Activated T-helper 2 cell treated with anti-CD3 and anti-CD28 coated beads, Interferon-gamma antibody, Interleukin-2, Interleukin-4, amounts not matched to agents 10 μg/mL and 5 μg/mL and 100 μg/mL, durations not matched to agents 14 hours and 24 hours and 36 hours (primary cell): ENCODE measurements around the gene DUSP6. TPM values are rescaled to one million over a fixed set of nuclear protein-coding genes. Genes with fewer than 3 reads are reported as not detected.

Experiments used
- DNase-seq: peaks from one replicate; pipeline ENCODE4 v3.0.0; 2021; ENCODE audit warnings: low spot score
- H3K27ac Mint-ChIP-seq: one replicate; pipeline ENCODE4 v1.8.0; 2021; ENCODE audit warnings: mixed read lengths
- H3K27me3 Mint-ChIP-seq: one replicate; pipeline ENCODE4 v1.8.0; 2021; ENCODE audit warnings: low read depth, mixed read lengths
- H3K36me3 Mint-ChIP-seq: one replicate; pipeline ENCODE4 v1.8.0; 2021; ENCODE audit warnings: low read depth, mixed read lengths
- H3K4me1 Mint-ChIP-seq: one replicate; pipeline ENCODE4 v1.8.0; 2021; ENCODE audit warnings: low read depth, mixed read lengths
- H3K4me3 Mint-ChIP-seq: one replicate; pipeline ENCODE4 v1.8.0; 2021; ENCODE audit warnings: low read depth, mild to moderate bottlenecking, moderate library complexity, mixed read lengths
- H3K9me3 Mint-ChIP-seq: one replicate; pipeline ENCODE4 v1.8.0; 2021; ENCODE audit warnings: mixed read lengths
- intact Hi-C: fragments of 100-400 bp; cut with micrococcal nuclease; formaldehyde crosslinking; loops from one replicate; pipeline ENCODE4 v1.15.1; 2023
- total RNA-seq: library from RNA; stranded (reverse); gene quantifications from 2 replicates; pipeline ENCODE4 v1.2.3, GENCODE V29; 2022

Gene DUSP6
- total RNA-seq, 1 donor from 2014 or later = 75.7 TPM

DNA sequence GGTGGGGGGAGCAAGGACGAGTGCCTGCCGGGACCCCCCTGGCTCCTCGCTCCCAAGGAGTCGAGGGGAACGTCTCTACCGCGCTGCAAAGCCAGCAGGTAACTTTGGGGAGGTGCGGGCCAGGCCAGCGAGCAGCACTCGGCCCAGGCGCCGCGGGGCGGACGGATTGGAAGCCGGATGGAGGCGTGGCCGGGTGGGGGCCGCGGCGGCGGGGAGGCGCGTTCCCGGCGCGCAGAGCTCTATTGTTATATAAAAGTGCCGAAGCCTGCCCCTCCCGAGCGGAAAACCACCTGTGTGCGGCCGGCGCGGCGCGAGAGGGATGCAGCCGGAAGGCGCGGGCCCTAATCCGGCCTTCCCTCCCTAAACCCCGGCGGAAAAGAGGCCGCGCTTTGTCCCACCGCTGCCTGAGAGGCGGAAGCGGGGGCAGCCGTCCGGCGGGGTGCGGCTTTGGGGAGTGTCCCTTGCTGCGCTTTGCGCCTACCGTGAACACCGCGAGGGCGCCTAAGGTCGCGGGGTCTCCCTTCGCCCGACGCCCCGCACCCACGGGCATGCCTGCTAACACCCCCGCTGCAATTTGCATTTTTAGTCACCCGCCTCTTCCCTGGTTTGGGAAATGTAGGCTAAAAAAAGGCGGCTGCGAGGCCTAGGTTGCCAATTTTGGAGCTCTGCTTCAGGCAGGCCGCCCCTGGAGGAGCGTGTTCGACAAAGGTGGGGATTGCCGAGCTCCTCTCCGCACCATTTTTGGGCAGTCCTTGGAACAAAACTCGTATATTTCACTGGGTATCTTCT, 1.7 kb upstream of the DUSP6 start:
- Mint-ChIP-seq H3K27ac (peak overlapping the region; percentile 92), H3K27me3 (no peaks in the 10 kb centered on the region), H3K4me1 (peaks cover 25% of the 10 kb centered on the region), H3K4me3 (peak overlapping the region; percentile 97), H3K36me3 (peaks cover 38% of the 10 kb centered on the region), H3K9me3 (no peaks in the 10 kb centered on the region)
- peak; percentile 83 for DNase-seq
- intact Hi-C loops = loop anchor here (1.0 to 2.0 kb wide), 5 partner anchors 19 to 355 kb away; no protein-coding TSS in a partner anchor

DNA sequence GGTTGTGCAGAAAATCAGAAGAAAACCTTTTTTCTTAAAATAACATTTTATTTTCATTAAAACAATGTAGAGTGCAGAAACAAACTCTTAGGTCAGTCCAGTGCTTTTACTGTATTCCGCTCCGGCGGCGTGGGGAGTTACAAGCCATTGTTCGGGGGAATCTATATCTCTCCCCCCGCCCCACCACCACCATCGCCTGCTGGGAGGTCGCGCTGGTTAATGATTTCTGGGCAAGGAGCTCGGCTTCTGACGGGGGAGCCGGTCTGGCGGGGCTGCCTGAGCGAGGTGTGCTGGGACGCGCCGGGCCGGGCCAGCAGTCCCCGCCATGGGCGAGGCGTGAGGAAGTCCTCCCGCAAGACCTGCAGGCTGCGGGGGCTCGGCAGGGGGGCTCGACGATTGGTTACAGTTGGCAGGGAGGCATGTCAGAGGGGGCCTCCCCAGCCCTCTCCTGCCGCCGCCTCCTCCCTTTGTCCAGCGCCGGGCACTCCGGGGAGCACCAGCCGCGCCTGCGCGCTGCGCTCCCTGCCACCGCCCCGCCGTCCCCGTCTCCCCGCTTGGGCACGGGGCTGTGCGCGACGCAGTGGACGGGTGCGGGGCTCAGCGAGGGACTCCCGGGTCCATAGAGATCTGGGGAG, 1.0 kb upstream of the DUSP6 start:
- H3K36me3 Mint-ChIP-seq = peaks cover 42% of the 10 kb centered on the region

DNA sequence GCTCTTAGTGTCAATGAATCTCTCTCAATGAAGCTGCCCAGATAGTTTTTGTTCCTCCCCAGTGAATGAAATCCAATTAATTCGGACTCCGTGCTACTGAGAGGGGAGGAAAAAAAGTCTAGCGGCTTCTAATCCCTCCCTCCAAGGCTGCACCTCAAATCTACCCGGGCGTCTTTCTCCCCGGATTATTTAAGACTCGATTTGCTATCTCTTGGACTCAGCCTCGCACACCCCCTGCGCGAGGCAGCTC, 134 bp downstream of the DUSP6 start:
- no peaks in the 10 kb centered on the region for H3K9me3 Mint-ChIP-seq
- peaks cover 43% of the 10 kb centered on the region for H3K4me1 Mint-ChIP-seq
- H3K4me3 Mint-ChIP-seq = peak overlapping the region; percentile 97
- intact Hi-C loops = loop anchor here (1.0 to 2.0 kb wide), 12 partner anchors 17 to 333 kb away; partner anchors contain the start of gene POC1B
- H3K36me3 Mint-ChIP-seq = peaks cover 53% of the 10 kb centered on the region
- no peak for DNase-seq
- no peaks in the 10 kb centered on the region for H3K27me3 Mint-ChIP-seq
- H3K27ac Mint-ChIP-seq = peak overlapping the region; percentile 97

More for the DNA sequence above, 1.0 kb upstream of the DUSP6 start:
- Mint-ChIP-seq H3K4me3 (peak overlapping the region; percentile 97), H3K27ac (peak overlapping the region; percentile 97), H3K9me3 (no peaks in the 10 kb centered on the region), H3K27me3 (no peaks in the 10 kb centered on the region), H3K4me1 (peaks cover 32% of the 10 kb centered on the region)
- intact Hi-C loops = loop anchor here (2.0 kb wide), 2 partner anchors 19 to 107 kb away; no protein-coding TSS in a partner anchor
- DNase-seq = peak; percentile 62

DNA sequence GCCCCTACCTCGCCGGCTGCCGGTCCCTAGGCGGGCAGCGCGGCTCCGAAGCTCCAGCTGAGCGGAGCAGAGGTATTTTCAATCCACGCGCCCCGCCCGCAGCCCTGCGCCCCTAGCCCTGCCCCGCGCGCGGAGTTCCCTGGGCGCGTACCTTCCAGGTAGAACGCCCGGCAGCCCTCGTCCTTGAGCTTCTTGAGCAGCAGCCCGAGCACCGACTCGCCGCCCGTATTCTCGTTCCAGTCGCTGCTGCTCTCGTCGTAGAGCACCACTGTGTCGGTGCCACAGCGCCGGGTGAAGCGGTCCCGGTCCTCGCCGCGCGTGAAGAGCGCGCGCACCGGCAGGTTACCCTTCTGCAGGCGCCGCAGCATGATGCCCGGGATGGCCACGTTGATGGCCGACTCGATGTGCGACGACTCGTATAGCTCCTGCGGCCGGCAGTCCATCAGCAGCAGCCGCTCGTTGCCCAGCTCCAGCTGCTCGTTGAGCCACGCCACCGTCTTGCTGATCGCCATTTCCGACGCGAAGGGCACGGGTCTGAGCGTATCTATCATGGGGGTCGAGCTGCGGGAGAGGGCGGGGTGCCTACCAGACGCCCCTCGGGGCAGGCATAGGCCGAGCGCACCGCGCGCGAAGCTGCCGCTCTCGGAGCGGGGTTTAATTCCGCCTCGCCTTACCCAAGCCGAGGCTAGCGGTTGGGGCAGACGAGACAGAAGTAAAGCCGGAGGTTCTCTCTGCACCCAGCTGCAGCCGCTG, 636 bp downstream of the DUSP6 start:
- Mint-ChIP-seq H3K36me3 (peaks cover 56% of the 10 kb centered on the region), H3K27me3 (no peaks in the 10 kb centered on the region), H3K4me1 (peaks cover 48% of the 10 kb centered on the region), H3K4me3 (peak overlapping the region; percentile 97), H3K27ac (peak overlapping the region; percentile 97), H3K9me3 (no peaks in the 10 kb centered on the region)
- DNase-seq = no peak
- intact Hi-C loops = loop anchor here (1.0 to 2.0 kb wide), 12 partner anchors 17 to 332 kb away; partner anchors contain the start of gene POC1B

DNA sequence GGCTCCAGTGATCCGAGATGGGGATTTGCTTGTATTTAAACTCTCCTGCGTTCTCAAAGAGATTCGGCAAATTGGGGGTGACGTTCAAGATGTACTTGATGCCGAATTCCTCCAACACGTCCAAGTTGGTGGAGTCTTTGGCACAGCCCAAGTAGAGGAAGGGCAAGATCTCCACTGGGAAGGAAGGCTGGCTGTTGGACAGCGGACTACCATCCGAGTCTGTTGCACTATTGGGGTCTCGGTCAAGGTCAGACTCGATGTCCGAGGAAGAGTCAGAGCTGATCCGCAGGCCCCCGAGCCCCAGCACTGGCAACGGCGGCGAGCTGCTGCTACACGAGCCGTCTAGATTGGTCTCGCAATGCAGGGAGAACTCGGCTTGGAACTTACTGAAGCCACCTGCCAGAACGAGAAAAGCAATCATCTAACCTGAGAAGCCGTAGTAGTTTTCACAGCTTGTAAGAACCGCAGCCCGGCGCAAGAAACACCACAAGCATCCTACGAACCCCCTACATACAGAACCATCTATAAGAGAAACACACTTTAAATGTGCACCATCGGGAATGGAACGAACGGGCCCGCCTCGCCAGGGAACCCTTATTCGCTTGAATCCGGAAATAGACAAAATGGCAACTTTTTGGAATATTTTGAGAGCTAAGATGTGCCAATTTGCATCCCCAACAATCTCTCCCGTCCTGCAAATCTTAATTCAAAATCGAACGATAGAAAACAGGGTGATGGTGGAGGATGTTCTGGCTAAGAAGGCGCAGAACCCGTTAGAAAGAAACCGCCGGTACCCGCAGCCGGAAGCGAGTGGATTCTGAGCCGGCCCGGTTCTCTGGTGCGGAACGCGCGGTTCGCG, 1.4 kb downstream of the DUSP6 start:
- Mint-ChIP-seq H3K4me3 (peak overlapping the region; percentile 97), H3K9me3 (no peaks in the 10 kb centered on the region), H3K27me3 (no peaks in the 10 kb centered on the region), H3K27ac (peak overlapping the region; percentile 97), H3K4me1 (peaks cover 52% of the 10 kb centered on the region), H3K36me3 (peaks cover 61% of the 10 kb centered on the region)
- peak; percentile 29 for DNase-seq
- intact Hi-C loops = no loop called here

DNA sequence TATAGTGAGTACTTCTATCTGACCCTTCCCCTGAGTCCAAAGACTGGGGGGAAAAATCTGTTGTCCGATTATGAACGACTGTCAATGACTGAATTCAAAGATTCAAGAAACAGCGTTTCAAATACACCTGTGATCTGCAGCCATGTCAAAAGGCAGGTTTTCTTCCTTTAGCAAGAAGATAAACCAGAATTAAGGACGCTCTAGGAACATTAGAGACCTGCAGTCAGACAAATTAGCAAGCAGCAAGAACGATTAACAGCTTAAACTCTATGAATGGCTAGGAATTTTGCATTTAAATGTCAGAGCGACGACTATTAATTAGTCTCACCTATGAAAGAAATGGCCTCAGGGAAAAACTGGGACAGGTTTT, 2.1 kb downstream of the DUSP6 start:
- intact Hi-C loops = no loop called here
- Mint-ChIP-seq H3K4me1 (peaks cover 52% of the 10 kb centered on the region), H3K9me3 (no peaks in the 10 kb centered on the region), H3K27me3 (no peaks in the 10 kb centered on the region), H3K27ac (peak overlapping the region; percentile 97), H3K36me3 (peaks cover 58% of the 10 kb centered on the region), H3K4me3 (peak overlapping the region; percentile 97)
- DNase-seq = no peak

DNA sequence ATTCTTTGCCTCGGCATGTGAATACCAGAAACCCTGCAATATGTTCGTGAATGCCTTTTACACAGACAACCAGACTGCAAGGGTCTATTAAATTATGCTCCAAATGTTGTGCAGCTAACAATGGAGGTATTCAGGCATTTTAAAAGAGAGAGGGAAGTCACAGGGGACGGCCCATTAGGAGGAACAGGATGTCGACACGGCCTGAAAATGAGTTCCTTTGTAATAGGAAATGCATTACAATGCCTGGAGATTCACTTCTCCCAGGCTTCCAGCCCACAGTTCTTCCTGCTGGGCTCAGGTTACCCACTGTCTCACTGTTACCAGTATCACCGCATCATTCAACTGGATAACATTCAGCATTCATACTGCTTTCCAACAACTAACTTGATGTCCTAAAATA, 2.5 kb downstream of the DUSP6 start:
- intact Hi-C loops = no loop called here
- Mint-ChIP-seq H3K4me1 (peaks cover 51% of the 10 kb centered on the region), H3K27me3 (no peaks in the 10 kb centered on the region), H3K4me3 (peak overlapping the region; percentile 97), H3K27ac (peak overlapping the region; percentile 97), H3K36me3 (peaks cover 58% of the 10 kb centered on the region), H3K9me3 (no peaks in the 10 kb centered on the region)
- DNase-seq = no peak

DNA sequence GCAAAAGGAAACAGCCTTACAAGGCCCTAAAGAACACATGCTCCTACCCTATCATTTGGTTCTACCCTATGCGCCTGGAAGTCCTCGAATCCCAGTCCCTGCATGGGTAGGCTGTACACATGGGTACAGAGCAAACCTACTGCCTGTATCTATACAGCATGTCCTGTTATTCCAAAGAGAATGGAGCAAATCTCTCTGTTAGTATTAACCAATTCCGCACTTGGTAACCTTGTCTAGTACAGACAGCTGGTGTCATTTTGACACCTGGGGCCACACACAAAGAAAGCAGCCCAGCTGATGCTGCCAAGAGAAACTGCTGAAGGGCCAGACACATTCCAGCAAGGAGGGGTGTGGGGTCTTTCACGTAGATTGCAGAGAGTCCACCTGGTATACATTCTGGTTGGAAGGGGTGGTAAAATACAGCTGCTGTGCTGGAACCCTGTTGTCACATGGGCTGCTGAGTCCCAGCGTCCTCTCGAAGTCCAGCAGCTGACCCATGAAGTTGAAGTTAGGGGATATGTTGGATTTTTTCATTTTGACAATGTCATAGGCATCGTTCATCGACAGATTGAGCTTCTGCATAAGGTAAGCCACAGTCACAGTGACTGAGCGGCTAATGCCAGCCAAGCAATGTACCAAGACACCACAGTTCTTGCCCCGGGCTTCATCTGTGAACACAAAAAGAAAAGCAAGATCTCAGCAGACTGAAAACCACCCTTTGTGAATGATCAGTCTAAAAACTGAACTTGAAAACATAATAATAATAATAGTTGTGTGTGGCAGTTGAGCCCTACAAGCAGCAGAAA, 3.2 kb downstream of the DUSP6 start:
- Mint-ChIP-seq H3K4me3 (peak overlapping the region; percentile 97), H3K36me3 (peaks cover 65% of the 10 kb centered on the region), H3K27me3 (no peaks in the 10 kb centered on the region), H3K9me3 (no peaks in the 10 kb centered on the region), H3K4me1 (peaks cover 53% of the 10 kb centered on the region), H3K27ac (peak overlapping the region; percentile 78)
- intact Hi-C loops = no loop called here
- no peak for DNase-seq

DNA sequence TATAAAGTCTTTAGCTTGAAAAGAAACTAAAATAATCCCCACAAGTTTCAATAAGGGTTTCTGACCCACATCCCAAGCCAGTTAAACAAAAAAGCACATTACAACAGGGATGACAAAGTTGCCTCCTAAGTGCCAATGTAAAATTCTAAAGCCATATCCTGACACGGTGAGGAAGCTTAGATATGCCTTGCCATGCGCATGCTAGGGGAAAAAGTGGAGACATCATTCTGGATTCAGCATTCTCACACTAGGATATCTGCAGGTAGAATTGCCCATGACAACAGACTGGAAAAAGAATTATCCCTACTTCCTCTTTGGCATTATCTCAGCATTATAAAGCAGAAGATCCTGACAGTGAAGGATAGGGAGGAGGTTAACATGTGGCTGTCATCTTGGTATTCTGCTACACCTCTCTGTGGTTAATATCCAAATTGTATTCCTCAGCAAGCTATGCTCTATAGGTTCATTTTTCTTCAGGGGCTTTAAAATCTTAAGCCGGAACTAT, 4.9 kb downstream of the DUSP6 start:
- Mint-ChIP-seq H3K9me3 (peaks cover 11% of the 10 kb centered on the region), H3K27ac (peak overlapping the region; percentile 32), H3K36me3 (peaks cover 78% of the 10 kb centered on the region), H3K4me3 (peak overlapping the region; percentile 97), H3K27me3 (no peaks in the 10 kb centered on the region), H3K4me1 (peaks cover 58% of the 10 kb centered on the region)
- DNase-seq = no peak
- intact Hi-C loops = no loop called here

DNA sequence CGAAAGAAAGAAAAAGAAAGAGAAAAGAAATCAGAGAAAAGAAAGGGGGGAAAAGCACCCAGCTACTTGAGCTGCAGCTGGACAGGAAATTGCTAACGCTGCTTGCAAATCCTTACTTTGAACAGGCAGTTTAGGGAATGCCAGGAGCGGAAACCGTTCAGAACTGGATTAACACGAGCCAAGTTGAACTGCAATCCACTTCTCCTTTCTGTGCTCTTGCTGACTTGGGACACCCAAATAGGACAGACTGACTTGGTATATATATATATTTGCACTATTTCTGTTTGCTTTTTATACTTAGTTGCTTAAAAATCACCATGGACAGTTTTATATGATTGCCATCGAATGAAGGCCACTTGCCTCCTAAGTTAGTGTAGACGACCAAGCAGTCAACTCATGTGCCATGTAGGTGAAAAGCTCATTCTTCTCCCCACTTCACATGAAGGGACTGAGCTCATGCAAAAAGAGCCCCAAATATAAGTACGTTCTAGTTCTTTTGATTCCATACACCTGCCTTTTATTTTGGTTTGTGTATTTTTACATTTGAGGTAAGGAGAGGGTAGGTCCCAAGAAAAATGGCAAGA, 5.5 kb downstream of the DUSP6 start:
- Mint-ChIP-seq H3K27me3 (no peaks in the 10 kb centered on the region), H3K4me1 (peaks cover 62% of the 10 kb centered on the region), H3K4me3 (peak overlapping the region; percentile 97), H3K9me3 (peaks cover 11% of the 10 kb centered on the region), H3K27ac (peak overlapping the region; percentile 92), H3K36me3 (peaks cover 77% of the 10 kb centered on the region)
- no peak for DNase-seq
- intact Hi-C loops = loop anchor here (1.0 kb wide), 1 partner anchor 13 kb away; no protein-coding TSS in a partner anchor
